GM18499 (cell line): ENCODE results near the gene PPM1L.
A peak's percentile ranks its signal among the peaks of the same experiment; 100 is the strongest.

Source experiments
- ATAC-seq: cut with Tn5 transposase; IDR thresholded peaks from one replicate; pipeline ENCODE4 v1.9.1; 2021; ENCODE audit warnings: moderate number of reproducible peaks; ENCODE audit not compliant: insufficient read depth, unreplicated experiment

PPM1L gene

GRCh38 chr3:160804762-160805161 is 48.7 kb downstream of the PPM1L start:
- no peak for ATAC-seq

- no peak for ATAC-seq
Measured at GRCh38 chr3:160806094-160806493, 50.1 kb downstream of the PPM1L start.

DNA sequence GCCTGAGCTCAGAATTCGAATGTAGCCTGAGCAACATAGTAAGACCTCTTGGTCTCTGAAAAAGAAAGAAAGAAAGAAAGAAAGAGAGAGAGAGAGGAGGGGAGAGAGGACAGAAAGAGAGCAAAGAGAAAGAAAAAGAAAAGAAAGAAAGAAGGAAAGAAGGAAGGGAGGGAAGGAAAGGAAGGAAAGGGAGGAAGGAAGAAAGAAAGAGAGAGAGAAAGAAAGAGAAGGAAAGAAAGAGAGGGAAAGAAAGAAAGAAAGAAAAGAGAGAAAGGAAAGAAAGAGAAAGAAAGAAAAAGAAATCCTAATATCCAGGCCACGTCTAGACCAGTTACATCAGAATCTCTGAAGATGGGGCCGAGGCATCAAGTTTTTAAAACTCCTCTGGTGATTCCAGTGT is 50.7 kb downstream of the PPM1L start:
- ATAC-seq, result no peak

GRCh38 chr3:160808838-160809237 is 52.8 kb downstream of the PPM1L start:
- no peak for ATAC-seq

- ATAC-seq, result no peak
Measured at GRCh38 chr3:160809453-160809852, 53.4 kb downstream of the PPM1L start.

DNA sequence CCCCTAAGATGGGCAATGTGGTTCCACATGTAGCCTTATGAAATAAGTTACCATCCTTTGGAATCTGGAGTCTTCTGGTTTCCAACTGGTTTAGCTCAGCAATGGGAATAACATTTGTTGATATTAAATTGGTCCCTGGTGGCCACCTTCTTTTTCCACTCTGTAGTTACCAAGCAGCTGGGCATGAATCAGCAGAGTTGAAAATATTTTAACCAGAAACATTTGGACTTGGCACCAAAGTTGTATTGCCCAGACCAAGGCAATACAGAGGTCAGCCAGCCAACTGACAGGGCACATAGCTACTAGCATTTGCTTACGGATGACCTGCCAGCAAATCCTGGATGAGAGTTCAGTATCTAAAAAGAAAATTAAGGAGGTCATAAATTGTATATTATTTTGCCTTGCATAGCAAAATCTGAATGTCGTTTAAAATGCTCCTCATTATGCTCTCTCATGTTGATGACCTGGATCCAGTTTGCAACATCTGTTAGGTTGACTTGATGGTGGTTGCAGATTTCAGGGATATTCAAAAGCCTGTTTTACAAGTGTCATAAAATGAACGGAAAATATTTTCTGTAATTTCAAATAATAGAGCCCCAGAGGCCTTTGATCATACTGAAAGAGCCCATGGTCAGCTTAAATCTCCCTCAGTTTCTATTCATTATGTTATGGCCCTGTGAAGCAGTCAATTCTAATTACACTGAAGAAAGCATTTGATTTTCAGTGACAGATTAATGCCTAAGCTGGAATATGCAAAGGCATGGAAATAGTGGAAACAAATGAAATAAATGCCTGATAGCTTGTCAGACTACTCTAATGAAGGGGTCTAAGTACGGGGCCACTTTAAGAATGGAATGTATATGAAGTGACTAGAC is 54.6 kb downstream of the PPM1L start:
- ATAC-seq, result no peak

DNA sequence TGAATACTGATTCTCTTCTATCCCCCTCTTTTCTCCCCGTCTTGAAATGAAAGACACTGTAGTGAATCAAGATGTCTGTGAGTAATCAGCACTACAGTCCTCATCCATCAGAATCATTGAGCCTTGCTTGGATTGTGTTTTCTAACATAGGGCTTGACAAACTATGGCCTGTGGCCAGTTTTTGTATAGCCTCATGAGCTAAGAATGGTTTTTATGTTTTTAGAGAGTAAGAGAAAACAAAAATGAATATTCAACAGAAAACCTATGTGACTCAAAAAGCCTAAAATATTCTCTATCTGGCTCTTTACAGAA is 55.2 kb downstream of the PPM1L start:
- ATAC-seq, result no peak

DNA sequence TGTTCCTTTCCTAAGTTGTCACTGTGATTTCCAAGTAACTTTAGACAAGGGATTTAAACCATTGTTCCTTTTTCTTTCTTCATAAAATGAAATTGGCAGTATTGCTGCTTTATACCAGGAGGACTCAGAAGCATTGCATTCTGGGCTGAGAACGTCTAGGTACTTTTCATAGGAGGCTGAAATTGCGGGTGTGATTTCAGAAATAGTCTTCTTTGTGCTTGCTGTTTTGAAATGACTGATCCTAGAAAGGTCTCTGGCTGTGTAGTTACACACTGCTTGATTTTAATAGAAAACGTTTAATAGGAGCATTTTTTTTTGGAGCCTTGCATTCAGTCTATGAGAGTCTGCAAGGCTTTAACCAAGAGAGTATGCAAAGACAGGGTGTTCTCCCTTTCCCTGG is 56.3 kb downstream of the PPM1L start:
- ATAC-seq, result peak; percentile 78

- ATAC-seq, result no peak
Measured at GRCh38 chr3:160815280-160815679, 59.2 kb downstream of the PPM1L start.

GRCh38 chr3:160820022-160820421 is 64.0 kb downstream of the PPM1L start:
- no peak for ATAC-seq

- ATAC-seq, result no peak
Measured at GRCh38 chr3:160820430-160820829, 64.4 kb downstream of the PPM1L start.

- ATAC-seq, result no peak
Measured at GRCh38 chr3:160822936-160823335, 66.9 kb downstream of the PPM1L start.

DNA sequence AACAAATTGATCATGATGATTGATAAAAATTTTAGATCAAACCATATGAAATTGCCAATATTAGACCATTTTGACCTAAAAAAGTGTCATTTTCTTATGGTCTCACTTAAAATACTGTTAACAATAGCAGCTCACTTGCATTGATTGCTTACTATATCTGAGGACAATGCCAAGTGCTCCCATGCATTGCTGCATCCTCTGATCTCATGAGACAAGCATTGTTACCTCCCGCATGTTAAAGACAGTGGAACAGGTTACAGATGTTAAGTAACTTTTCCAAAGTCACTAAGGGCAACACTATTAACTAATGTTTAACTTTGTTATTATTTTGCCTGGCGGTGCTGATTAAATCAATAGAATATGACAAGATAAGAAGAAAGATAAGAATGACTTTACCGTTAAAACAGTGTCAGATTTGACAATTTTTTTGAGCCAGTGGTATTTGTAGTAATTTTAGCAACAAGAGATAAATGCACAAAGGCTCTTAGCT is 69.3 kb downstream of the PPM1L start:
- ATAC-seq, result no peak

DNA sequence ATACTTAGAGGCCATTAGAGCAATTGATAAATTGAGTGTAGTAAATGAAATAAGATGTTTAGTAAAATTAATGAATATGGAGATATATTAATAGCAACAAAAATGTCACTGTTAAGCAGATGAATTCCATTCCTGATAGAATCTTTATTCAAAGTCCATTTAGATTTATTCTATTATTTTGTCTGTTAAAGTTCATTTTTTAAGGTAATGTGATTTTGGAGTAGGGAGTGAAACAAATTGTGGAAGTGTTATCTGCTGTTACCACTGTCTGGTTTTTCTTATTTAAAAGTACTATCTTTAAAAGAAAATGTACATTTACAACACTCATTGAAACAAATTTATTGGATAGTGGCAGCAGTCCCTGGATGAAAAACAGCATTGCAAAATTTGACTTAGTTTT is 70.4 kb downstream of the PPM1L start:
- ATAC-seq, result no peak

DNA sequence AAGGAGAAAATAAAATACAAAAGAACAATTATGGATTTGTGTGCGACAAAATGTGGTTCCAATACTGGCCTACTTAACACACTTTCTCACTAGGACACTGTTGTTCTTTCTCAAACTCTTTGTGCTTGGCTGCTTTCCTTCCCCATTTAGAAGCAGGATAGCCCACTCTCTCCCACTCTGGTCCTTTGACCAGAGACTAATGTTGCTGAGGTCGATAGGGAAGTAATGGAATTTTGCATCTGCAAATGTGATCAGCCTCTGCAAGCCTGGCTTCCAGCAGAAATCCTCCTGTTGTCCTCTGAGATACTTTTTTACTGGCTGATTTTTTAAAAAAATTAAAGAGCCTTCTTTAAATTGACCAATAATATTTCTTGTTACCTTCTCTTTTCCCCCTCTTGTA is 71.0 kb downstream of the PPM1L start:
- ATAC-seq, result no peak

DNA sequence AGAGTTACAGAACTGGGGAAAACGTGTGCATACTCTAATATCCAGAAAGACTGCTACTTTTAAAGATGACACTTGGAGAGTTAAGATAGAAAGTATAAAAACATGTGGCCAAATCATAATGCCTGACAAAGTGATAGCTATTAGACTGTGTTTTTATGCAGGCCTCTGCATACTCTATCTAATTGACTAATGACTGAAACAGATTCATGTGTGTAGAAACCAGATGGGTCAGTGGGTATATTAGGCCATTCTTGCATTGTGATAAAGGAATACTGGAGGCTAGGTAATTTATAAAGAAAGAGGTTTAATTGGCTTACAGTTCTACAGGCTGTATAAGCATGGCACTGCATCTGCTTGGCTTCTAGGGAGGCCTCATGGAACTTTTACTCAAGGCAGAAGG is 71.5 kb downstream of the PPM1L start:
- ATAC-seq, result no peak

GRCh38 chr3:160828880-160829279 is 72.8 kb downstream of the PPM1L start:
- ATAC-seq, result no peak

GRCh38 chr3:160829486-160830009 is 73.5 kb downstream of the PPM1L start:
- ATAC-seq, result no peak

GRCh38 chr3:160830796-160831195 is 74.8 kb downstream of the PPM1L start:
- no peak for ATAC-seq

DNA sequence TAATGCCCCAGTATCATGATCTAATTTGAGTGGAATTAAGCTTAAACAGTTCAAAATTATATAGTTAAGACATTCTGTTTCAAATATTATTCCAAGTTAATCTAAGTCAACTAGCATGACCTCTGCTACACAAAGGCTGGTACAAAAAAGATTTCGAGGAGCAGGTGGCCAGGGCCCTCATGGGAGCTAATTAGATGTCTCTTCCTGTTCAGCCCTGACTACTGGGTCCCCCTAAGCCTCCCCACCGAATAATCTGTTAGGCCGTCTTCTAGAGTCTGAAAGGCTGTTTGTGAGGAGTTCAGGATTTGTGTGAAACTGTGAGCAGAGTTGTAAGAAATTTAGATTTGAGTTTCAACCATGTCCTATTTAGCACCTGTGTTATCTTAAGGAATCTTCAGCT is 75.4 kb downstream of the PPM1L start:
- no peak for ATAC-seq

DNA sequence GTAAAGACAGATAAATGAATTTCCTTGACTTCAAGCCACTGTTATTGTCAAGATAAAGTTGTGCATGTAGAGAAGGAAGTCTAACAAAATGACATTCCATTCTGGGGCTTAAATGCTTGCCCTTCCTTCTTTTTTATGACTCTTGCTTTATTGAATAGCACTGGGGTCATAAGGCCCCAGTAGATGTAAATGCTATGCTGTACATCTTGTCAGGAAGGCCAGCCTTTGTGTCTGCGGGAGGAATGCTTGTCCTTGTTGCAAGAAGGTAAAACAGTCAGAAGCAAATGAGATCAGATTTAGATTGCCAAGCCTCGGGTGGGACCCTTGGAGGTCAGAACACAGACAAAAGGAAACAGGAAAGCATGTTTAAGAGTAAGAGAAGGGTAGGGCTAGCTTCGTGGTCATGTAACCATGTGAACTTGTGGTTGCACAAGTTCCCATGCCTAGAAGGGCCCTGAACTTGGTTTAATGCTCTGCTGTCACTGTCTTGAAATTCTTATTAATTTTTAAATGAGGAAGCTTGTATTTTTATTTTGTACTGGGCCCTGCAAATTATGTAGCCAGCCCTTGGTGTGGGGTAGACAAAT is 81.5 kb downstream of the PPM1L start:
- ATAC-seq, result no peak

- no peak for ATAC-seq
Measured at GRCh38 chr3:160840590-160840989, 84.6 kb downstream of the PPM1L start.
